HepG2 (cell line): Measurements from ENCODE around the gene CLDN16. TPM values are rescaled to one million over a fixed set of nuclear protein-coding genes. Genes with fewer than 3 reads are reported as not detected.

ENCODE experiments used
- JUND ChIP-seq: sonication (generic); formaldehyde crosslinking; IDR thresholded peaks from 2 replicates; pipeline ENCODE4 v1.8.0; 2022; ENCODE audit warnings: mild to moderate bottlenecking, missing genetic modification reagents
- MYC ChIP-seq: sonication (generic); formaldehyde crosslinking; IDR thresholded peaks from 2 replicates; pipeline ENCODE4 v1.9.0; 2021; ENCODE audit warnings: missing genetic modification reagents, borderline replicate concordance
- NFATC3 ChIP-seq: sonication (generic); formaldehyde crosslinking; IDR thresholded peaks from 2 replicates; pipeline ENCODE4 v1.5.1; 2020; ENCODE audit warnings: mild to moderate bottlenecking, missing genetic modification reagents
- NONO ChIP-seq, 2 experiments: fragments of 450-650 bp in 1 of 2; sonication (generic) in 1 of 2; formaldehyde crosslinking in 1 of 2; IDR thresholded peaks in 1 of 2; conservative IDR thresholded peaks in 1 of 2; 2 replicates each; pipeline versions ENCODE4 v1.6.1 to v1.8.0; 2017 to 2022; ENCODE audit warnings: mild to moderate bottlenecking in 1 of 2, missing genetic modification reagents in 1 of 2, moderate library complexity in 1 of 2
- PAF1 ChIP-seq: IDR thresholded peaks from 2 replicates; pipeline ENCODE4 v1.6.1; 2016; ENCODE audit warnings: missing genetic modification reagents, missing compliant biosample characterization
- PHF20 ChIP-seq: sonication (generic); formaldehyde crosslinking; IDR thresholded peaks from 2 replicates; pipeline ENCODE4 v1.5.0; 2020; ENCODE audit warnings: mild to moderate bottlenecking, missing genetic modification reagents
- PLSCR1 ChIP-seq: sonication (generic); formaldehyde crosslinking; IDR thresholded peaks from 2 replicates; pipeline ENCODE4 v1.5.0; 2020; ENCODE audit warnings: missing genetic modification reagents, mild to moderate bottlenecking, borderline replicate concordance
- RERE ChIP-seq: IDR thresholded peaks from 2 replicates; pipeline ENCODE4 v1.6.1; 2016; ENCODE audit warnings: low read depth, missing genetic modification reagents, missing compliant biosample characterization
- TBX3 ChIP-seq: fragments of 450-650 bp; IDR thresholded peaks from 2 replicates; pipeline ENCODE4 v1.6.1; 2017; ENCODE audit warnings: antibody characterized with exemption, mild to moderate bottlenecking, inconsistent platforms, borderline replicate concordance
- YY1 ChIP-seq: IDR thresholded peaks from 2 replicates; pipeline ENCODE4 v1.6.1; 2011; ENCODE audit warnings: low read length, low read depth, moderate library complexity, mild to moderate bottlenecking; ENCODE audit not compliant: insufficient read depth, insufficient replicate concordance
- ZBTB7A ChIP-seq: sonication (generic); formaldehyde crosslinking; IDR thresholded peaks from 2 replicates; pipeline ENCODE4 v1.8.0; 2022; ENCODE audit warnings: mild to moderate bottlenecking, missing genetic modification reagents
- ZKSCAN5 ChIP-seq: sonication (generic); formaldehyde crosslinking; IDR thresholded peaks from 2 replicates; pipeline ENCODE4 v1.5.1; 2020; ENCODE audit warnings: mild to moderate bottlenecking, missing genetic modification reagents
- polyA plus RNA-seq, 8 experiments: library from polyadenylated mRNA; depleted of rRNA in 3 of 8; stranded (reverse) in 7 of 8; unstranded in 1 of 8; fragments of >200 nt; fragmentation: Illumina TruSeq in 4 of 8; extraction: Trizol in 4 of 8; gene quantifications; 2 replicates each; pipeline versions ENCODE4 v1.2.1 to v1.2.3, GENCODE V29; 2011 to 2016; ENCODE audit warnings: low read depth in 4 of 8, missing spikeins in 1 of 8, mixed read lengths in 1 of 8; ENCODE audit not compliant: insufficient read depth in 1 of 8
- total RNA-seq, 5 experiments: library from RNA; depleted of rRNA; stranded (reverse); fragments of >200 nt; fragmentation: Illumina TruSeq; extraction: Trizol; gene quantifications; 2 replicates each; pipeline ENCODE4 v1.2.3, GENCODE V29; 2016; ENCODE audit warnings: low read depth in 1 of 5
- TF ChIP-seq, protein P1 (sequence below): sonication (generic); formaldehyde crosslinking; IDR thresholded peaks from 2 replicates; pipeline ENCODE4 v1.5.0; 2020; ENCODE audit warnings: missing genetic modification reagents
- TF ChIP-seq, protein P2 (sequence below): sonication (generic); formaldehyde crosslinking; IDR thresholded peaks from 2 replicates; pipeline ENCODE4 v1.4.0; 2020; ENCODE audit warnings: mild to moderate bottlenecking, missing genetic modification reagents

CLDN16 gene
- total and polyA plus RNA-seq, 2 of the 13 experiments (the other 11 are each of a cell fraction or from before 2014, with no cell fraction given): 0.13 to 0.24 TPM

GRCh38 chr3:190432216-190432615 lies 44.3 kb downstream of the CLDN16 start (continued):
- TF ChIP-seq, protein P1, sequence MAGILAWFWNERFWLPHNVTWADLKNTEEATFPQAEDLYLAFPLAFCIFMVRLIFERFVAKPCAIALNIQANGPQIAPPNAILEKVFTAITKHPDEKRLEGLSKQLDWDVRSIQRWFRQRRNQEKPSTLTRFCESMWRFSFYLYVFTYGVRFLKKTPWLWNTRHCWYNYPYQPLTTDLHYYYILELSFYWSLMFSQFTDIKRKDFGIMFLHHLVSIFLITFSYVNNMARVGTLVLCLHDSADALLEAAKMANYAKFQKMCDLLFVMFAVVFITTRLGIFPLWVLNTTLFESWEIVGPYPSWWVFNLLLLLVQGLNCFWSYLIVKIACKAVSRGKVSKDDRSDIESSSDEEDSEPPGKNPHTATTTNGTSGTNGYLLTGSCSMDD: no peak
- no peak for TF ChIP-seq ZBTB7A (CRISPR knock-in tag)
- TF ChIP-seq ZKSCAN5 (CRISPR knock-in tag): no peak
- no peak for TF ChIP-seq NONO (IDR thresholded peaks at IDR 0.05)
- TF ChIP-seq NONO (CRISPR knock-in tag; conservative IDR thresholded peaks at IDR 0.05): no peak
- no peak for TF ChIP-seq MYC
- no peak for TF ChIP-seq JUND (CRISPR knock-in tag)
- no peak for TF ChIP-seq YY1
- no peak for TF ChIP-seq NFATC3 (CRISPR knock-in tag)
- TF ChIP-seq, protein P2, sequence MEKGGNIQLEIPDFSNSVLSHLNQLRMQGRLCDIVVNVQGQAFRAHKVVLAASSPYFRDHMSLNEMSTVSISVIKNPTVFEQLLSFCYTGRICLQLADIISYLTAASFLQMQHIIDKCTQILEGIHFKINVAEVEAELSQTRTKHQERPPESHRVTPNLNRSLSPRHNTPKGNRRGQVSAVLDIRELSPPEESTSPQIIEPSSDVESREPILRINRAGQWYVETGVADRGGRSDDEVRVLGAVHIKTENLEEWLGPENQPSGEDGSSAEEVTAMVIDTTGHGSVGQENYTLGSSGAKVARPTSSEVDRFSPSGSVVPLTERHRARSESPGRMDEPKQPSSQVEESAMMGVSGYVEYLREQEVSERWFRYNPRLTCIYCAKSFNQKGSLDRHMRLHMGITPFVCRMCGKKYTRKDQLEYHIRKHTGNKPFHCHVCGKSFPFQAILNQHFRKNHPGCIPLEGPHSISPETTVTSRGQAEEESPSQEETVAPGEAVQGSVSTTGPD (CRISPR knock-in tag): no peak
- TF ChIP-seq RERE: no peak
- no peak for TF ChIP-seq TBX3
- TF ChIP-seq PHF20 (CRISPR knock-in tag): no peak
- TF ChIP-seq PLSCR1 (CRISPR knock-in tag): no peak
- TF ChIP-seq PAF1 (CRISPR knock-in tag): no peak
